Measurements from ENCODE around the gene NADK.

Gene NADK

GRCh38 chr1:1786836-1787605, 8.8 kb upstream of the NADK start:
- DNase-seq (ENCODE audit: low read depth in 3 of 3), result no peak

- no peak for DNase-seq (ENCODE audit: low read depth in 3 of 3)
Observed at GRCh38 chr1:1785666-1786065, 7.4 kb upstream of the NADK start.

- no peak for DNase-seq (ENCODE audit: low read depth in 3 of 3)
Observed at GRCh38 chr1:1784933-1785332, 6.7 kb upstream of the NADK start.

GRCh38 chr1:1783320-1783719, 5.0 kb upstream of the NADK start:
- DNase-seq (ENCODE audit: low read depth in 3 of 3), result no peak

- DNase-seq (ENCODE audit: low read depth in 3 of 3), result peak in 1 of 3 experiments; percentile 9
Observed at GRCh38 chr1:1782399-1783221, 4.3 kb upstream of the NADK start.

GRCh38 chr1:1781526-1781903, 3.2 kb upstream of the NADK start:
- no peak for DNase-seq (ENCODE audit: low read depth in 3 of 3)

GRCh38 chr1:1780598-1781525, 2.6 kb upstream of the NADK start:
- DNase-seq (ENCODE audit: low read depth in 3 of 3), result no peak

GRCh38 chr1:1779691-1780597, 1.7 kb upstream of the NADK start:
- DNase-seq (ENCODE audit: low read depth in 3 of 3), result peak in 1 of 3 experiments; percentile 53

GRCh38 chr1:1779320-1779675, 1.0 kb upstream of the NADK start:
- no peak for DNase-seq (ENCODE audit: low read depth in 3 of 3)

GRCh38 chr1:1778663-1779319, 521 bp upstream of the NADK start:
- peak; percentile 58 to 79 (median 60) for DNase-seq (ENCODE audit: low read depth in 3 of 3)

GRCh38 chr1:1777583-1777899, 729 bp downstream of the NADK start:
- no peak for DNase-seq (ENCODE audit: low read depth in 3 of 3)

- DNase-seq (ENCODE audit: low read depth in 3 of 3), result no peak
Observed at GRCh38 chr1:1776672-1777582, 1.3 kb downstream of the NADK start.

GRCh38 chr1:1775327-1776226, 2.7 kb downstream of the NADK start:
- no peak for DNase-seq (ENCODE audit: low read depth in 3 of 3)

GRCh38 chr1:1773874-1774273, 4.4 kb downstream of the NADK start:
- no peak for DNase-seq (ENCODE audit: low read depth in 3 of 3)

- DNase-seq (ENCODE audit: low read depth in 3 of 3), result no peak
Observed at GRCh38 chr1:1771096-1771495, 7.2 kb downstream of the NADK start.

GRCh38 chr1:1770102-1770501, 8.2 kb downstream of the NADK start:
- no peak for DNase-seq (ENCODE audit: low read depth in 3 of 3)

- no peak for DNase-seq (ENCODE audit: low read depth in 3 of 3)
Observed at GRCh38 chr1:1768249-1768992, 9.8 kb downstream of the NADK start.
